PC-3 (cell line): ENCODE measurements around the gene DLG2. TPM values are rescaled to one million over a fixed set of nuclear protein-coding genes. Genes with fewer than 3 reads are reported as not detected.

Experiments
- ATAC-seq: fragments of 200-7000 bp; cut with Tn5 transposase; 2 replicates; pipeline ENCODE4 v1.9.1; 2020; ENCODE audit warnings: mild to moderate bottlenecking, moderate library complexity
- BruUV-seq: library from RNA; stranded (reverse); fragments of 400-500 nt; replicated peaks from 2 replicates; lab custom pipeline; 2021; lab: Mats Ljungman, UMichigan
- CTCF ChIA-PET: fragments of 300-600 bp; sonication (Branson Sonifier 250); formaldehyde crosslinking; loops from one replicate; lab custom pipeline; 2022; ENCODE audit warnings: antibody characterized with exemption; lab: Charles Lee
- POLR2A ChIA-PET: fragments of 300-600 bp; sonication (Branson Sonifier 250); formaldehyde crosslinking; loops from one replicate; lab custom pipeline; 2022; ENCODE audit warnings: antibody characterized with exemption; ENCODE audit not compliant: unreplicated experiment; lab: Charles Lee
- DNase-seq: peaks from one replicate; pipeline ENCODE4 v3.0.0-alpha.2; 2015
- H2AFZ ChIP-seq: fragments of 300-600 bp; sonication (generic); 2 replicates; pipeline ENCODE4 v1.6.0; 2016; ENCODE audit warnings: antibody characterized with exemption, low read length
- H3F3A ChIP-seq: fragments of 300-600 bp; sonication (generic); one replicate; pipeline ENCODE4 v1.6.0; 2017; ENCODE audit warnings: antibody characterized with exemption, low read length, control low read depth, mild to moderate bottlenecking; ENCODE audit not compliant: unreplicated experiment
- H3K27ac ChIP-seq: fragments of 300-600 bp; sonication (generic); 2 replicates; pipeline ENCODE4 v1.5.1; 2016; ENCODE audit warnings: mild to moderate bottlenecking, low read length
- H3K27me3 ChIP-seq: fragments of 300-600 bp; sonication (generic); 2 replicates; pipeline ENCODE4 v1.6.1; 2016; ENCODE audit warnings: low read length, mixed read lengths
- H3K36me3 ChIP-seq: fragments of 300-600 bp; sonication (generic); 2 replicates; pipeline ENCODE4 v1.6.1; 2016; ENCODE audit warnings: low read depth, mixed run types, low read length, mixed read lengths
- H3K4me1 ChIP-seq: fragments of 300-600 bp; sonication (generic); 2 replicates; pipeline ENCODE4 v1.5.1; 2016; ENCODE audit warnings: low read length; ENCODE audit not compliant: insufficient read depth
- H3K4me2 ChIP-seq: fragments of 300-600 bp; sonication (generic); 2 replicates; pipeline ENCODE4 v1.6.0; 2016; ENCODE audit warnings: low read length
- H3K4me3 ChIP-seq: fragments of 300-600 bp; sonication (generic); 2 replicates; pipeline ENCODE4 v1.5.1; 2016; ENCODE audit warnings: mild to moderate bottlenecking, low read length, mixed read lengths
- H3K79me2 ChIP-seq: fragments of 300-600 bp; sonication (generic); 2 replicates; pipeline ENCODE4 v1.6.1; 2017; ENCODE audit warnings: low read length, mixed read lengths
- H3K9ac ChIP-seq: fragments of 300-600 bp; sonication (generic); 2 replicates; pipeline ENCODE4 v1.6.0; 2016; ENCODE audit warnings: mild to moderate bottlenecking, low read length
- H3K9me2 ChIP-seq: fragments of 300-600 bp; sonication (generic); replicated peaks from 2 replicates; pipeline ENCODE4 v1.6.1; 2016; ENCODE audit warnings: mixed run types, low read length, mixed read lengths
- H3K9me3 ChIP-seq: fragments of 300-600 bp; sonication (generic); 2 replicates; pipeline ENCODE4 v1.6.1; 2016; ENCODE audit warnings: low read length, mixed read lengths
- H4K20me1 ChIP-seq: fragments of 300-600 bp; sonication (generic); 2 replicates; pipeline ENCODE4 v1.6.1; 2016; ENCODE audit warnings: low read length, mixed read lengths
- CTCF ChIP-seq: fragments of 300-600 bp; sonication (generic); conservative IDR thresholded peaks from 2 replicates; pipeline ENCODE4 v1.5.1; 2017; ENCODE audit warnings: antibody characterized with exemption, low read depth, mild to moderate bottlenecking, low read length
- EZH2 ChIP-seq: fragments of 300-600 bp; sonication (generic); IDR thresholded peaks from one replicate; pipeline ENCODE4 v1.6.1; 2017; ENCODE audit warnings: antibody characterized with exemption, mild to moderate bottlenecking, low read length; ENCODE audit not compliant: unreplicated experiment
- EZH2phosphoT487 ChIP-seq: fragments of 300-600 bp; sonication (generic); IDR thresholded peaks from 2 replicates; pipeline ENCODE4 v1.6.1; 2018; ENCODE audit warnings: mild to moderate bottlenecking, antibody characterized with exemption, low read length, borderline replicate concordance
- intact Hi-C: fragments of 100-400 bp; cut with micrococcal nuclease; formaldehyde crosslinking; loops from 2 replicates; pipeline ENCODE4 v1.9.0; 2023
- total RNA-seq: library from RNA; depleted of rRNA; stranded (reverse); fragments of >200 nt; gene quantifications from 2 replicates; pipeline ENCODE4 v1.2.3, GENCODE V29; 2014

The DLG2 gene
- total RNA-seq, 1 experiment from 2014 or later: 0.58 TPM

DNA sequence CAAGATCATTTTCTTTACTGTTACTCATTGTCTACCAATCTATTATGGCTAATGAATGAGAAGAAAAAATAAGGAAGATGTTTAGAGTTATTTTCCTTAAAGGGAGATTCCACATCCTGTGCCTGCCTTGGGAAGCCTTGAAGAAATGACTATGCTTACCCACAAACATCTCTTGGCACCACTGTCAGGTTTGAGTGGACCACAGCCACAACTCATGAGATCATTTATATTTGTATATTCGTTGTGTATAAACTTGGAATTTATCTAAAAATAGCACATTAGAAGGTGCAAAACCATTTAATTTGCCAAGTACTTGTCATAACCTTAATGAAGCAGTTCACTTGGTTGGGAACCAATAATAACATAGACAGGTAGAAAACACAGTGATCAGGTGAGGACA, 740.8 kb downstream of the DLG2 start:
- H3K9me2 ChIP-seq: no peaks in the 10 kb centered on the region
- no peak overlapping the region for H2AFZ ChIP-seq
- H4K20me1 ChIP-seq: no peaks in the 10 kb centered on the region
- no peaks in the 10 kb centered on the region for H3K36me3 ChIP-seq
- no peak overlapping the region for H3K4me3 ChIP-seq
- H3K4me2 ChIP-seq: no peak overlapping the region
- H3F3A ChIP-seq: no peaks in the 10 kb centered on the region
- H3K4me1 ChIP-seq: peaks cover 11% of the 10 kb centered on the region; the same call in 1 of the 2 replicates
- POLR2A ChIA-PET: no interaction called here
- H3K27ac ChIP-seq: no peak overlapping the region
- ATAC-seq (no peak), DNase-seq (no peak)
- CTCF ChIA-PET: no interaction called here
- BruUV-seq: no TSS peak
- H3K9ac ChIP-seq: no peak overlapping the region
- no peaks in the 10 kb centered on the region for H3K27me3 ChIP-seq
- TF ChIP-seq EZH2 (no peak), CTCF (no peak), EZH2phosphoT487 (no peak)
- intact Hi-C loops: no loop called here
- H3K9me3 ChIP-seq: no peaks in the 10 kb centered on the region
- H3K79me2 ChIP-seq: no peaks in the 10 kb centered on the region

DNA sequence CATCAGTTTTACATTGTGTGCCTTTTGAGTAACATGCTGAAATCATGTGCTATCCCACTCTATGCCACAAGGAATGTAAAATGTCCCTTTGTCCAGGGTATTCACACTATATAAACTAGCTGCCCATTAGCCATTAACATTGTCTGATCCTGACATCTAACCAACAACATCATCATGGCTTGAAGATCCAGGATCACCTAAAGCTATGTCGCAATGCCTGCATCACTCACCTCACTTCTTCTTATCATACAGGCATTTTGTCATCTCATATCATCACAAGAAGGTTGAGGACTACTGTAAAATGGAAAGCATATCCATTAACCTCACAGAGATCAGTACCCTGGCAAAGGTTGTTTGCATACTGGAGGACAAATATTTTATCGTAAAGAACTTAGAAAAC, 742.3 kb downstream of the DLG2 start:
- BruUV-seq: no TSS peak
- intact Hi-C loops: no loop called here
- CTCF ChIA-PET: no interaction called here

More for the DNA sequence above, 742.3 kb downstream of the DLG2 start:
- Histone ChIP-seq H4K20me1 (no peaks in the 10 kb centered on the region), H3K79me2 (no peaks in the 10 kb centered on the region), H3K4me3 (no peak overlapping the region), H2AFZ (no peak overlapping the region), H3K27me3 (no peaks in the 10 kb centered on the region), H3F3A (no peaks in the 10 kb centered on the region), H3K36me3 (no peaks in the 10 kb centered on the region), H3K9ac (no peak overlapping the region), H3K4me2 (no peak overlapping the region), H3K4me1 (peaks cover 11% of the 10 kb centered on the region; the same call in 1 of the 2 replicates), H3K9me2 (no peaks in the 10 kb centered on the region), H3K9me3 (no peaks in the 10 kb centered on the region), H3K27ac (no peak overlapping the region)
- no peak for TF ChIP-seq CTCF
- no peak for ATAC-seq
- POLR2A ChIA-PET: no interaction called here
- no peak for DNase-seq
